ENCODE data around the gene THOC7.
A peak's percentile ranks its signal among the peaks of the same experiment; 100 is the strongest.

Gene THOC7

GRCh38 chr3:63878394-63879060, 14.9 kb upstream of the THOC7 start:
- DNase-seq (ENCODE audit: low spot score), result no peak

- no peak for DNase-seq (ENCODE audit: low spot score)
Observed at GRCh38 chr3:63877737-63878393, 14.3 kb upstream of the THOC7 start.

DNA sequence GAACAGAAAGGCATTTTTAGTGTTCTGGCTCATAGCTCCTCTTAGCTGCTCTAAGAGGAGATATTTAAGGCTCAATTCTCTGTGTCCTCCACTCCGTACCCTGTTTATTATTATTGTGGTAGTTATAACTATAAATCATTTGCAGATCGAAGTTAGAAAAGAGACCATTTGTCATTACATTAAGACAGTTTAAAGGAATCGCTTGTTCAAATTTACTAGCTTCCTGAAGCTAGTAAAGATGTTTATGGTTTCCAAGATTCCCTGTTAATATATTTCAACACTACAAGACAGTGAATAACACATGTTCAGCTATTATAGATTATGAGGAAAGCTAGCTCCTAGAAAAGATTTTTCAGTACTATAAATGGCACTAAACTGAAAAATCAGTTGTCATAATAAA, 12.7 kb upstream of the THOC7 start:
- no peak for DNase-seq (ENCODE audit: low spot score)

- DNase-seq (ENCODE audit: low spot score), result no peak
Observed at GRCh38 chr3:63875510-63875909, 11.9 kb upstream of the THOC7 start.

- no peak for DNase-seq (ENCODE audit: low spot score)
Observed at GRCh38 chr3:63874769-63875168, 11.2 kb upstream of the THOC7 start.

- DNase-seq (ENCODE audit: low spot score), result no peak
Observed at GRCh38 chr3:63872135-63872924, 8.7 kb upstream of the THOC7 start.

DNA sequence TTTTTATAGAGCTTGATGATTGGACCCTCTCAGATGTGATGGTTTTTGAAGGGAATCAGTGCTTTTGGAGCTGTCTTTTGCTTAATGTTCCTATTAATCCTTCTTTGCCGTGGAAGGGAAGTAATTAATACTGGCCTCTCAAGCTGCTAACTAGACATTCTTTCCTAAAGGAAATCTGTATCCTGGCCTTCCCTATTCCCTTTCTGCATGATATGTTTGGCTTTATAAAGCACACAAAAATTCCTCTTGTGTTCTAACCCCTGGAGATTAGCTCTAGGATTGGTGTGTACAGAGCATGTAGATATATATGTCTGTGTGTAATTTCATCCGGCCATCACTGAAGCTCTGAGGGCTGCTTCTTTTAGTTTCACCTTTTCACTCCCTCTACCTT, 7.0 kb upstream of the THOC7 start:
- DNase-seq (ENCODE audit: low spot score), result no peak

- no peak for DNase-seq (ENCODE audit: low spot score)
Observed at GRCh38 chr3:63869940-63870614, 6.5 kb upstream of the THOC7 start.

DNA sequence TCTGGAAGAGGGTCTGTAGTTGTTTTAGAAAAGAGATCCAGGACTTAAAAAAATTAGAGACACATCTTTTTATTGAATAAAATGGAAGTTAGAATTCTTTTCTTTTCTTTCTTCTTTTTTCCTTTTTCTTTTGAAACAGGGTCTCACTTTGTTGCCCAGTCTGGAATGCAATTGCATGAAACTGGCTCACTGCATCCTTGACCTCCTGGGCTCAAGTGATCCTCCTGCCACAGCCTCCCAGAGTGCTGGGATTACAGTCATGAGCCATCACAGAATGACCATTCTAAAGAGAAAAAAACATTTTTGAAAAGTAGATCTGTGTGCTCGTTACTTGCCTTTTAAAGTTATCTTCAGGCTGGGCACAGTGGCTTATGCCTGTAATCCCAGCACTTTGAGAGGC, 3.6 kb upstream of the THOC7 start:
- DNase-seq (ENCODE audit: low spot score), result no peak

DNA sequence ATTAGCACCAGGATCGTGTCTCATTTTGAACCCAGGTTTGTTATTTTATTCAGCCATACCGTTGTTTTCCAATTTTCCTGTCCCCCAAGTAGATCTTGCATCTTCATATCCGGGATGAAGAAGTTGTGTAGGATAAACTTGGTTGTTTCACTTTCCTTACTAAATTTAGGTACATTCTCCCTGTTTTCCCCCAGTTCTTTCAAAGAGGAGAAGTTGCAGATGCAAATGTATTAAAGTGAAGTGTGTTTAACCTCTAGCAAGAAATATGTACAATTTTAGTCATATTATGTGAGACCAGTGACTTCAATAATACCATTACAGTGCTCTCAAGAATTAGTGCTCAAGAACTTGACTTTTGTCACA, 1.3 kb upstream of the THOC7 start:
- DNase-seq (ENCODE audit: low spot score), result no peak

- peak; percentile 11 for DNase-seq (ENCODE audit: low spot score)
Observed at GRCh38 chr3:63864008-63864964, 681 bp upstream of the THOC7 start.

- no peak for DNase-seq (ENCODE audit: low spot score)
Observed at GRCh38 chr3:63862804-63863149, 828 bp downstream of the THOC7 start.

DNA sequence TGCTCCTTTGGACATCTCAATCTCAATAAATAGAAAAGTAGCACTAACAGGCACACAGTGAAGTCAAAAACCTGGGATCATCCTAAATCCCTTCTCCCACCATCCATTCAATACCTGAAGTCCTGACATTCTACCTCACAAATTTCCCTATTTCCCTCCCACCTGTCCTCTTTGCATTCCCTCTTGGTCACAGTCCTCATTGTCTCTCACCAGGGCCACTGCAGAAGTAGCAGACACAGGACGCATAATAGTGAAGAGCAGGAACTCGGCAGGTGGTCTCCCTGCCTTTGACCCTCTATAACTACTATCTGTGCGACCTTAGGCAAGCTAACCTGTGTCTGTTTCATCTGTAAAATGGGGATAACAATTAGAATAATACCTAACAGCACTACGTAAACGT, 2.3 kb downstream of the THOC7 start:
- DNase-seq (ENCODE audit: low spot score), result no peak

GRCh38 chr3:63860776-63861175, 2.8 kb downstream of the THOC7 start:
- DNase-seq (ENCODE audit: low spot score), result no peak

DNA sequence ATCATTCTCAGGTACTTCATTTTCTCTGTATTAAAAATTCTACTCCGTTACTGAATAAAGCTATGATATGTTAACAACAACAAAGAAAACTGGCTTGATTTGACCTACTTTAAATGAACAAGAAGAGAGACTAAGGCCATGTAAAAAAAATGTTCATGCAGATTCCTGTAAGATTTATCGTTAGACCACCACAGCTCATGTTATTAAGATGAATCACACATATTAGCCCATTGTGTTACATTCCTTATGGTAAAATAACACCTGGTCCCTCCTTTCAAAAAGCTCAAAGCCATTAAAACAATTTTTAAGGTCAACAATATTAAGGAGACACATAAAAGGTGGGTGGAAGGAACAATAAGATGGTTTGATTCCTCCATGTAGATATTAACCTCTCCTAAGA, 6.3 kb downstream of the THOC7 start:
- no peak for DNase-seq (ENCODE audit: low spot score)

DNA sequence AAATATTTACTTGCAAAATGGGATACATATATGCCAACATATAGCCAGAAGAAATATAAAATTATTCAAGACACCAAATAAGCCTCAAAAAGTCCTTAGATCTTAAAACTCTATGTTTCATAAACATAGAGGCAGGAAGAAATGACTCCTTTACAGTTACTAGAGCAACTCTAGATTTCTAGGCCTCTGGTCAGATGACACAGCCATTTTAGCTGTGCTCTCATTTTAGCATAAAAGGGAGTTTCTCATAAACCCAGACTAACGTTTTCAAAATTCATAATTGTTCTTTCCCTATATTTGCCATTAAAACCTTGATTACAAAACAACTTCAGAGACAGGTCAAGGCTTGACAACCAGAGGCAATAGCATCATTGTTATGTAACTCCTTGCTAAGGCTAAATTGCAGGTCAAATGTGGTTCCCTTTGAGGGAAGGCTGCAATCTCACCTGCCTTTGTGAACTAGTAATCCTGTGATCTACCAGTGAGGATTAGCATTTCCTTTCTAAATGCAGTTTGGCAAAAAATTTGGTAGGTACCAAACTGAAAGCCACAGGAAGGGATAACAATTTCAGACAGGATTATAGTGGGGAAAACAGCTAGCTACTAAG, 8.2 kb downstream of the THOC7 start:
- DNase-seq (ENCODE audit: low spot score), result no peak

DNA sequence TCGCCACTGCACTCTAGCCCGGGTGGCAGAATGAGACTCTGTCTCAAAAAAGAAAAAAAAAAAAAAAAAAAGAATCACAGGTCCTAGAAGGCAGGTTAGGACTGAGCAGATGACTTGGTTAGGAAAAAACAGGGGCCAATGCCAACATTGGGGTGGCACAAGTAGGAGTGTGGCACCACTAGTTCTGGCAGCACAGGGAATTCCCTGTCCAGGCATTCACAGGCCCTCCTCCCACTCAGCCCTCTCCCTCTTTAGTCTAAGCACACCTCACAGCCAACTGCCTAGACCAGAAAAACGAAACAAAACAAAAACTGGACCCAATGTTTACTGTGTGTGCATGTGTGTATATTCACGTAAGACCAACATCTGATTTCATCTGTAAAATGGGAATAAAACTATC, 10.5 kb downstream of the THOC7 start:
- DNase-seq (ENCODE audit: low spot score), result no peak

DNA sequence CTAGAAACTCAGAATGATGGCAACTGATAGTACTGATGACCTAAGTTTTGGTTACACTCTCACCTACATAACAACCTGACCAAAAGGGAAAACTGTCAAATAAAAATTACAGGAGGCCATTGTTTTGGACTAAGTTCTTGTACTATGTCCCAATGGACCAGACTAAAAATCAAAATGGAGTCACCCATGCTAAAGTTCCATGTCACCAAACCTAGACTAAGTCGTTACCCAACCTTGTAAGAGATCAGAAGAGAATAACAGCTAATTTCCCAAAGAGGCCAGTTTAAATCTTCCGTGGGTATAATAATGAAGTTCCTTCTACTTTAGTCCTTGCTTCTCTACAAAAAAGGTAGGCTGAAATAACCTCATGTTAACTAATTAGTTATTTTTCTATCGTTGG, 12.3 kb downstream of the THOC7 start:
- no peak for DNase-seq (ENCODE audit: low spot score)

DNA sequence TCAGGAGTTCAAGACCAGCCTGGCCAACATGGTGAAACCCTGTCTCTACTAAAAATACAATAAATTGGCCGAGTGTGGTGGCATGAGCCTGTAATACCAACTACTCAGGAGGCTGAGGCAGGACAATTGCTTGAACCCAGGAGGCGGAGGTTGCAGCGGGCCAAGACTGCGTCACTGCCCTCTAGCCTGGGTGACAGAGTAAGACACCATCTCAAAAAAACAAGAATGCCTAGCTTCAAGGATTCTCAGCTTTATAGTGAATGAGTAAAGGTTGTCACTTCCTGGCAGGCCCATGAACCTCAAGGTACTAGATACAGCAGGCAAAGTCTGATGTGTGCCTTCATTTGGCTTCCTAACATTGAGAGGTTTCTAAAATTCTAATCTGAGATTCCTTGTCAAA, 14.4 kb downstream of the THOC7 start:
- no peak for DNase-seq (ENCODE audit: low spot score)

DNA sequence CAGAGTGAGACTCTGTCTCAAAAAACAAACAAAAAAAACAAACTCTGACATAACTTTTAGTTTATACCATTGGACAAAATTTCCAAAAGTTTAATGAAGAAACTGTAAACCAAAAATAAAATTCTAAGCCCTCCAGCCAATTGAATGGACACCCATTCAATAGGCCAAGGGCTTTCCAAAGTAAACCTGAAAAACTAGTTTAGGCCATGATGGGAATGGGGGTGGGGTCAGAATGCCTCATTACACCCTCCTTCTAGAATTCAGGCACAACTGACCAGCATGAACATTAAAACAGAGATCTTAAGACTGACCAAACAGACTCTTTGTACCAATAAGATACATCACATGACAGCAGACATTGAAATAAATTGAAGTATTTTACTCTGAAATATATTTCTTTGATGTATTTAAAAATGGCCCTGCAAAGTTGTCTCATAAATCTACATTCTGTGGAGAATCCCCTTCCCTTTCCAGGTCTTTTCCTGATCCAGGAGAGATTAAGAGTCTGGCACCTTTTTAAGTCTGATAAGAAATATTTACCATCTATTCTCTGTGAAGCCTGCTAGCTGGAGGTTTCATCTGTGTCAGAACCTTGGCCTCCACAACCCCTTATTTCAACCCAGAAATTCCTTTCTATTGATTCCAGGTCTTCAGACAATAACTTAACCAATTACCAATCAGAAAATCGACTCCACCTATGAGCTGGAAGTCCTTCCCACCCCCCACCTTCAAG, 15.7 kb downstream of the THOC7 start:
- DNase-seq (ENCODE audit: low spot score), result no peak

DNA sequence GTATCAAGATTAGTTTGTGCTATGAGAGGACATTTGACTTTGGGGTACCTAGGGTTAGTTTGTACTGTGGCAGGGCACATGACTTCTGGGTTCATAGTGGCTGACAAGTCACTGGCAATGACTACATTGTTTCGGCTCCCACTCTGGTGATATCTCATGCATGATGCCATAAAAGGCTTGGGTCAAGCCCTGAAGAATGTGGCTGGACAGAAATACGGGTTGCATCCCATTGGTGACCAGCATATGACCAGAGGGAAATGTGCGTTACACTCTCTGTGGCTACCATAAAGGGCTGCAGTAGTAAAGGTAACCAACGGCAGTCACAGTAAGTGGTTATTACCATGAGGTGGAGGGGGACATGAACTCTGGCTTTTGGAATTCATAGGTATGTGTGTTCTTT, 18.4 kb downstream of the THOC7 start:
- DNase-seq (ENCODE audit: low spot score), result no peak
